ENCODE results near the gene TBXT.

TBXT gene

DNA sequence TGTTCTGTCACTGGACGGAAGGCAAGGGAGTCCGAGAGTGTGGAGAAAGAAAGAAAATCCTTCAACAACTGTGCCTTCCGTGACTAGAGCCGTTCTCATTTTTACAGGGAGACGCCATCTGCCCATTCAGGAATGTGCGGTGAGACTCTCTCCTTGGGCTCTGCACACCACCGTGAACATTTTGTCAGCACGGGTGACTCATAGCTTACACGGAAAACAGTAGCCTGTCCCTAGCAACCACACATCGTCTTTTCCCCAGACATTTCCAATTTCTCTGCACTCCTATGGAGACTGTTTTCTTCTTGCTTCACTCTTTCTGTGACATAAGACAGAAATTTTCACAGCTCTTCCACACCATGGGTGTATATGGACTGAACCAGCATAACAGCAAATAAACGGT lies 55.1 kb downstream of the TBXT start:
- FAIRE-seq = no peak

DNA sequence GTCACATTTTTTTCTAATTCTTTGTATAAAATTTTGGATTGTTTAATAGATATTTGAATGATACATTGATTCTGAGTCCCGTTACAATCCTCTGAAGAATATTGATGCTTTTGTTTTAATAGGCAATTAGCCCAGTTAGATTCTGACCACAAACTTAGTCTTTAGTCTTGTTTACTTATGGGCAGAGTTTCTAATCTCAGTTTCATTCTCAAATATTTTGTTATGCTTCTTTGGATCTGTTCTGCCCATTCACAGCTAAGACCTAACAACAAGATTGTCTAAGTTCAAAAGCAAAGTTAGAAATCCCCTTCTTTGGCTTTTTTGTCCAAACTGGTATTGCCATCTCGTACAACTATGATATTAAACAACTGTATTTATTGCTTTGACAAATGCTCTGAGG lies 58.0 kb downstream of the TBXT start:
- FAIRE-seq = no peak

Measured in colon (tissue), 2 donors.